HG03108 (cell line): ENCODE data around the gene AMER2.
"Not testable (repeated sequence)": the region's sequence is repeated elsewhere in the genome, so short reads cannot be mapped to it uniquely, and the experiment has no call there.

ENCODE experiments used
- ATAC-seq: cut with Tn5 transposase; IDR thresholded peaks from one replicate; pipeline ENCODE4 v1.9.1; 2021; ENCODE audit warnings: moderate library complexity; ENCODE audit not compliant: unreplicated experiment

The AMER2 gene

DNA sequence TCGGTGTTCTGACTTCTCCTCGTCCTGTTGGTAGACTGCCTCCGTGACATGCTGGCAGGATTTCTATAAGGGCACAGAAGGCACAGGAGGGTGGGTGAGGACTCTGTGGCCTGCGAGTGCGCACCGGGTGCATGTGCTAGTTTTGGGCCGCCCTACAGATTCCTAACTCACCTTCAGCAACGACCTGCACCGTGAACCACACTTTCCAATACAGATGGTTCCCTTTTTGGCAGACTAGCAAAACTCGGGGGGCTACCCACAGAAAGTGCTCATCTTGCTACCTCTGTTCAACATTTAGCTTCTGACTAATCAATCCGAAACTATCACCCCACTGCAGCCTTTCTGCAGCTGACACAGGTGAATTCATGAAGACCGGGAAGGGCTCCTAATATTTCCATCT is 14.1 kb upstream of the AMER2 start:
- ATAC-seq = no peak

DNA sequence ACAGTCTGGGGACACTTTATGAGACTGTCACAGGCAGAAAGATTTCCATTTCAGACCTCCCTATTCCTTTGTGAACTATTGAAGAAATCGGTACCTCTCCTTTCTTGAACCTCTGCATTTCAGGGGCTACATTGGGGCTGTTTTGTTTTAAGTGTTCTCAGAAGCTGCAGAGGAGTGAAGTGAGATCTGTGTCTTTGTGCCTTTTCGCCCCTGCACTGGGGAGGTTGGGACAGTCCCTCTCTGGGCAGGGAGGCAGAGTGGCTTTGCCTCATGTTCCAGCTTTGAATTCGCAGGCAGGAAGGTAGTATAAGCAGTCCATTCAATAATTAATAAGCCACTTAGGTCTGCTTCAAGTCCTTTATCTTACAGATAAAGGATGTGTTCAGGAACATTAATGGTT is 9.5 kb upstream of the AMER2 start:
- ATAC-seq = peak; percentile 14

DNA sequence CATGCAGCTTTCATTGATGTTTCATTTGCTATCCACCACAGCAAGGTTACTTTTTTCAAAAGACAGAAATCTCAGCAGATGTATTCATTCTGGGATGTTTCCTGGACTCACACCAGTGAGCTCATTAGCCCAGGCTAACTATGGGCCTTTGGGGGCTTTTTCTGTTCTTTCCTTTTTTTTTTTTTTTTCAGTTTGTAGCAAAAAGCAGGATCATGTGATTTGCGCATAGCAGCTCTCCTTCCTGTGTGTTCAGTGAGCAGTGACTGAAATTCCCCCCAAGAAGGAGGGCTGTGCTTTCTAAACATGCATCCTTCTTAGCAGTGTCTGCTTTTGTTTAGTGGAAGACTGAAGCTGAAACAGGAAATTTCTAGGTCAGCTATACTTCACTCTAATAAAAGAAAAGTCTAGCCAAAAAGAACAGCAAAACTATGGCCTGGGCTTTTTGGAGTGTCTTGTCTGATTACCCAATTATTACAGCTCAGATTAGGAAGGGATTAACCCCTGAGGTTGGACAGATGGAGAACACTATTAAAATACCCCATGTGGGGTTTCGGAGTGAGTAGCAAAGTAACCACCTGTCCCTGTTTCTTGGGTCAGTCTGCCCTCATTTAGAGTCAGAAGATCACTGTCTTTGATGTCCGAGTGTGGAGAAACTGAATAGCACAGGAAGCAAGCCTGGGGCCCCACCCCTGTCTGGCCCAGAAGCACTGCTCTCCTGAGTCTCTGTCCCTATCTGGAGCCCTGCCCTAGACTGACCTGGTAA is 8.9 kb upstream of the AMER2 start:
- peak; percentile 66 for ATAC-seq

DNA sequence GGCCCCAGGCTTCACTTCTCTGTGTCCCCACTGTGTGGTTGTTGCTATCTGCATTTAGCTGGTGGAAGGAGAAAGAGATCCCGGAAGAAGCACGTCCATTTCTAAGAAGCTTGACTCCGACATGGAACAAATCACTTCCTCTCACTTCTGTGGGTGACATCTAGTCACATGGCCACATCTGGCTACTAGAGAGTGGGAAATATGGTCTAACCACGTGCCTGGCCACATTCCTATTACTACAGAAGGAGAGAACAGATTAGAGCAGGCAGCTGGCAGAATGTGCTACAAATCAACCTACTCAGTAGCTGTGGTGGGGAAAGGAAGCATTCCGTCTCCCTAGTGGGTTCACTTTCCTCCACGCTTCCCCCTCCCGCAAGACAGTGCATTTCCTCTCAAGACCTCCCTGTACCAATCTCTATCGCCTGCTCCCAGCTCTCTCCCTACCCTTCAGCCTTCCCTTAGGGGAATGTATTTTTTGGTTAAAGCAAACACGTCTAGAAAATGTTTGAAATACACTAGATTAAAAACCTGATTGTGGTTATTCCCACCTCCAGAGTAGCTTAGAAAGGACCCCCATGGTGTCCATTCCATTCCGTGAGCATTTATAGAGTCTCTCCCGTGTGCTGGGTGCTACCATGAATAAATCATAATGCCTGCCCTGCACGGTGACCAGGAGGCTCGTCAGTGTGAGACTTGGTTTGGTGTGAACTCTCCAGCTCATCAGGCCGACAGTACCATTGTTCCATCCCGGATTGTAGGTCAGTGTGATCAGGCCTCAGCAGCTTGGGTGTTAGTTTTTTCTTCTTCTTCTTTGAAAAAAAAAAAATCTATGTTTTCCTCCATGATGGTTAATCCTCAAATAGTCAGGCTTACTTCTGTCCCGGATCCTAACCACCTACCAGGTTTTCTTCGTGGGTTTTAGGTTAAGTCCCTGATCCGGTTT is 8.0 kb upstream of the AMER2 start:
- peak; percentile 4 for ATAC-seq

DNA sequence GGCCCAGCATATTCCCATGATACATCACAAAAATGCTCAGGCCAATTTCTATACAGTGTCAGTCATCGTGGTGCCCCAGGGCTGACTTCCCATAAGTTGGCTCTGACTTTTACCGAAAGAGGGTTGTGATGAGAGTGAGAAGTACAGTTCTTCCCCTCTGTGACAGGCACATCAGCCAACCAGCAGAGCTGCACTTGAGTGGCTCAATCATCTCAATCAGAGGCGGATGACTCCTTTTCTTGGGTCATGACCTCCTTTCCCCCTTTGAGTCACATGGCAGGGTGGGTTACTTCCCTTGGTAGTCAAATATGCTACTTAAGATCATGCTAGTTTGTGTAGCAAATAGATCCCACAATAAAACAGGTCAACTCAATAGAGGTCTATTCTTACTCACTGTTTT is 6.9 kb upstream of the AMER2 start:
- no peak for ATAC-seq

DNA sequence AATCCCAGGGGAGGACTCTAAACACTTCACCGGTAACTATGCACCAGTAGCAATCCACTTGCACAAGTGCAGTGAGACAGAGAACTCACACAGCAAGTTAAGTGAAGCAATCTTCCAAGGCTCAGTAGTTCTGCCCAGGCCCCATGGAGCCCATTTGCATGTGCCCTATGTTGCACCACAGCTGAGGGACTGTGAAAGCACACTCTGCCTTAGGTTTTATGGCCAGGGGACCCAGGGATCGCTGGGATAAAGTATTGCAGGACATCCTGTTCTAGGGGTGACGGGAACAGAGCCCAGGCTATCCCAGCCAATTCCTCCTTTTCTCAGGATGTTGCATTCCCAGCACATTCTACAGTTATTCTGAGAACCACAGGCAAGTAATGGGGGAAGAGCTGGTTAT is 6.0 kb upstream of the AMER2 start:
- no peak for ATAC-seq

DNA sequence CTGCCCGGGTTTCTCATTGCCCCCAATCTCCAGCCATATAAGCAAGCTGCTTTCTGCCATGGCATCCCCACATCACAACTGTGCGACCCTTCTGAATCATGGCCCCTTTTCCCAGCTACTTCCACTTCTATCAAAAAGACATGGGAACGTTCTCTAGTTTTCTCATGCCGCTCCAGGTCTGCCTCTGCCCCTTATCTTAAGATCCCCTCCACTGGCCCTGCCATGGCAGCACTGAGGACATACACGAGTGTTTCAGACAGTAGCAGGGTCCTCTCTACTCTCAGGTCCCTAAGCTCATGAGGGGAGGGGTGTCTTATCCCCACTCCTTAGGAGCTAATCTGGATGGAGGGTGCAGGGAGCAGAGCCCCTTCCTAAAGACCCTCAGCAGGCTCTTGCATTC is 5.5 kb upstream of the AMER2 start:
- no peak for ATAC-seq

DNA sequence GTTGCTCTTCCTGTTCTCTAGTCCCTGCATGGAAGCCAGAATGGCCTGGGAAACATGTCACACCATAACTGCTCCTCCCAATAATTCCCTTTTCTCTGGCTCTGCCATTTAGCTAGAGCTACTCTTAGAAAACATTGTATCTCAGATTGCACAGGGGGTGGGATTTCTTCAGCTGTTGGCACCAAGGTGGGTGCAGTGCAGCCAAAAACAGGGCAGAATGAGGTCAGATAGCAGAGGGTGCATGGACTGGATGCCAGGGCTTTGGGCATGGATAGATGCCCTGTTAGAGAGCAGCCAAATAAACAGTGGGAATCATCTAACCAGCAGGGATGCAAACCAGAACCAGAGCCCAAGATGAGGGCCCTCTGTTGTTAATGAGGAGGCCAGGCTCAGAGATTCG is 4.9 kb upstream of the AMER2 start:
- ATAC-seq = no peak

DNA sequence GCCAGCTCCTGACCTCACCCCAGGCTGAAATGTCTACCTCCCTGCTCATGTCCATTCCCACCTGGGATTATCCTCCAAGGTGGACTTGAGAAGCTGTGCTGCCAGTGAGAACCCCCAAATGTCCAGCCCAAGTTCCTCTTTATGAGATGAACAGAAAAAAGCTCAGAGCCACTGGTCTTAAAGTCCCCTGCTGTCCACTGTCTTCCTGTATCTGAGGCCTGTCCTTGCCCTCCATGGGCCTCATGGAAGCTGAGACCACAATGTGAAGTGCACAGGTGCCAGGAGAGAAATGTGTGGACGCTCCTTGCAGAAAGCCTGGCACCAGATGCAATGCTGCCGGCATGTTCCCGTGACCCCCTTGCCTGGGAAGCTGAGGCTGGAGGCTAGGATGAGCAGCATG is 3.3 kb upstream of the AMER2 start:
- ATAC-seq = no peak

DNA sequence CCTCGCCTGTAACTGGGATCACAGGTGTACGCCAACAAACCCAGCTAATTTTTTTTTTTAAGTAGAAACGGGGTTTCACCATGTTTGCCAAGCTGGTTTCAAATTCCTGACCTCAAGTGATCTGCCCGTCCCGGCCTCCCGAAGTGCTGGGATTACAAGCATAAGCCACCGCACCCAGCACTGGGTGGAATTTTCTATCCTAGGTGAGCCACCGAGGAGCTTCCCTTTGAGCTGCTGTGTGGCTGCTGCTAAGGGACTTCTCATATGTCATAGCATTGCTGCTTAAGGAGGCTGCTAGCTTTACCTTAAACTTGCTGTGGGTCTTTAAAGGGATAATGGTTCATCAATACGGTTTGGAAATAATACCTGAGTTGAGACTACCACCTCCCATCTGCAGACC is 2.9 kb upstream of the AMER2 start:
- ATAC-seq = no peak

DNA sequence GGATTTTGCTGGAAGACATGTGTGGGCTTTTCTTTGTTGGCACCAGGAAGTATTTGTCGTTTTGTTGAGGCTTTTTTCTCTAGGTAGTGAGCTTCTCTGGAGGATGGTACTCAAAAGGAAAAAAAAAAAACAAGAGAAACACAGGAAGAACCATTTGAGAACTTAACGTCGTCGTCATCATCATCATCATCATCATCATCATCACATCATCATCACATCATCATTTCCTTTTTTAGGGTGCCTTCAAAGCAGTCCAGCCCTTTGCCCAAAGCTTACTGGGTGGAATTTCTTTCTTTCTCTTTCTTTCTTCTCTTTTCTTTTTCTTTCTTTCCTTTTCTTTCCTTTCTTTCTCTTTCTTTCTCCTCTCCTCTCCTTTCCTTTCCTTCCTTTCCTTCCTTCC is 2.2 kb upstream of the AMER2 start:
- no peak for ATAC-seq

DNA sequence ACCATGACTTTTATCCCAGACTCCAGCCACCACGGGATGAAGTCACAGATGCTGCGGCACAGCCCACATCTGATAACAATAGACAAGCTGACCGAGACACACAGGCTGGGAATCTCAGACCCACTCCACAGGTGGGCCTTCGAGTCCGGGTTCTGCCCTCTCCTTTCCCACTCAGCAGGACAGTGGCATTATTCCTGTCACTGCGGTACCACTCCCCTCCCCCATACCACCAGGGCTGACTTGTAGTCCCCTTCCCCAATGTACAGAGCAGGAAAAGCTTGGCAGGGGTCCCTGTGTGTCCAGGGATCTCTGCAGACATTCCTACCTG is 179 bp upstream of the AMER2 start:
- ATAC-seq = no peak

DNA sequence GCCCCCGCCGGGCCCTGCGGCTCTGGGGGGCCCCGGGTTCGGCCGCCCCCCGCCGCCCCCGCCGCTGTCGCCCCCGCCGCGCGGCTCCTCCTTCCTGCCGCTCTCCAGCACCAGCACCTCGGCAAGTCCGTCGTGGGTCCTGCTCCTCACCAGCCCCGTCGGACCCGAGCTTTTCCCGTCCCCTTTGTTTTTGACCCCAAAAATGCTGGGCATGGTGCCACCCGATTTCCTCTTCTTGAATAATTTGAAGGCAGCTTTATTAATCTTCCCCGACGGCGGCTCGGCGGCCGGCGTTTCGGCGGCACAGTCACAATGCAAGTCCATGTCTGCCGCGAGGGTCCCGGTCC is 945 bp downstream of the AMER2 start:
- no peak for ATAC-seq

DNA sequence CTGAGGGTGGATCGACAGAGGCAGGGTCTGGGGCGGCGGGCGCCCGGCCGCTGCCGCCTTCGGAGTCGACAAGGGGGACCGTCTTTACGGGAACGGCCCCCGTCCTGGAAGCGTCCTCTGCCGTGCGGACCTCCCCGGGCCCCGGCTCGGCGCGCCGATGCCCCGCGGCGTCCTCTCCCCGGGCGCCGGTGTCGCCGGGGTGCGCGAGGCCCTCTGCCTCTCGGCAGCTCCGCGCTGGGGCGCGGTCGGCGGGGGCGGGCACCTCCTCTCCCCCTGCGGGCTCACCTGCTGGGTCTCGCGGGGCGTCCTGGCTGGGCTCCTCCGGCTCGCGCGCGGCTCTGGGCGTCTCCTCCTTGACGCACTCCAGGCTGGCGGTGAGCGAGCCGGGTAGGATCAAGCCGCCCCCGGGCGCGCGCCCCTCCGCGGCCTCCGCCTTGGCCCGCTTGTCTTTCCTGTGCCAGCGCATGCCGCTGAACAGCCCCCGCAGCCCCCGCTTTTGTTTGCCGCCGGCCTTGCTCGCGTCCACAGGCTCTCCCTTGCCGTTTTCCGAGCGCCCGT is 1.5 kb downstream of the AMER2 start:
- no peak for ATAC-seq

DNA sequence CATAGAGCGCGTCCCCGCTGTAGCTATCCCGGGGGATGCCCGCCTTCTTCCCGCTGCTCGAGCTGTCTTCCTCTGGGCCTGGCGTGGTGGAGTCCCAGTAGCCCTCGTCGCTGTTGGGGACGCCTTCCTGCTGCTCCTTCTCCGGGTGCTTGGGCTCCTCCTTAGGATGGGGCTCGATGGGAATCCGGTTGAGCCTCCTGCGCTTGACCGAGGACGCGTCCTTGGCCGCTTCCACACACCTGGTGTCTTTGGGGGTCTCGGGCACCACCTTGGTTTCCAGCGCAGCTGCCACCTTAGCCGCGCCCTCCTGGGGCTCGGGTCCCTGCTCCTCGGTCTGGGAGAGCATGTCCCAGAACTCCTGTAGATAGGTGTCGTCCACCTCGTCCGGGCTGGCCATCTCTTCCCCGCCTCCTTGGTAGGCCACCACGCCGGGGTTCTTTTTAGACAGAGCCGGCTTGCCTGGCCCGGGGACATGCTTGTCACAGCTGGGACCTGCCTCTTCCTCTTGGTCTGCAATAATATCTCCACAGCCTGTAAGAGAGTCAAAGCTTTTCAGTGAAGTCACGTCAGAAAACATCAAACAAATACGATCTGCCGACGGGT is 2.0 kb downstream of the AMER2 start:
- ATAC-seq = no peak

DNA sequence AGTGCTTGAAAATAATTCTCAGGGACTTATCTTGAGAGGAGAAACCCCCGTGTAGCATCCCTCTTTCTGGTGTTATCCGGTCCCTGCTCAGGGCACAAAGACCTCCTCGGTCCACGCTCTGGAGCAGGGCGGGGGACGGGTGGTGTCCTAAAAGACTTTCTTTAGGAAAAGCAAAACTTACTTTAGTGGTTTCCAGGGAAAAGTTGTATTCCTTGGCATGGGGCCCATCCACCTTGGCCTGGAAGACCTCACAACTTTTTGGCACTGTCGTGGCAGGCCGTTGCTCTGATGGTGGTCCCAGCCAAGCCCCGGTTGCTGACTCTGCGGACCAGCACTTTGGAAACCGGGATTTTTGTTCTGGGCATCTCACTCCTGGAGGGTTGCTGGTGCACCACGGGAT is 2.7 kb downstream of the AMER2 start:
- no peak for ATAC-seq

DNA sequence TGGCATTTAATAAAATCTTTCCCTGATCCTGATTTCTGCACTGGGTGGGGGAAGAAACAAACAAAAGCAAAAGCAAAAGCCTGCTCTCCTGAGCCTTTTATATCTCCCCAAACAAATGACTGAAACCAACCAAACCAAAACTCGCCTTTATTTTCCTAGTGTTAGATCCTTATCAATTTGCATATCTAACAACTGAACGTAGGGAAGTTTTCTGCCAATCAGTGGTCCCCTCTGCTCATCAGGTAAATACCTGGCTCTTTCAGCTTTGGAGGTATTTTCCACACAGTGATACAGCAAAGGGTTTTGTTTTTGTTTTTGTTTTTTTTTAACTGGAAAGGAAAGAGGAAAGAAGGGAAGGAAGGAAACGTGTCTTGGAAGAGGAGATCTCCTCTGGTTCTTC is 3.3 kb downstream of the AMER2 start:
- no peak for ATAC-seq

DNA sequence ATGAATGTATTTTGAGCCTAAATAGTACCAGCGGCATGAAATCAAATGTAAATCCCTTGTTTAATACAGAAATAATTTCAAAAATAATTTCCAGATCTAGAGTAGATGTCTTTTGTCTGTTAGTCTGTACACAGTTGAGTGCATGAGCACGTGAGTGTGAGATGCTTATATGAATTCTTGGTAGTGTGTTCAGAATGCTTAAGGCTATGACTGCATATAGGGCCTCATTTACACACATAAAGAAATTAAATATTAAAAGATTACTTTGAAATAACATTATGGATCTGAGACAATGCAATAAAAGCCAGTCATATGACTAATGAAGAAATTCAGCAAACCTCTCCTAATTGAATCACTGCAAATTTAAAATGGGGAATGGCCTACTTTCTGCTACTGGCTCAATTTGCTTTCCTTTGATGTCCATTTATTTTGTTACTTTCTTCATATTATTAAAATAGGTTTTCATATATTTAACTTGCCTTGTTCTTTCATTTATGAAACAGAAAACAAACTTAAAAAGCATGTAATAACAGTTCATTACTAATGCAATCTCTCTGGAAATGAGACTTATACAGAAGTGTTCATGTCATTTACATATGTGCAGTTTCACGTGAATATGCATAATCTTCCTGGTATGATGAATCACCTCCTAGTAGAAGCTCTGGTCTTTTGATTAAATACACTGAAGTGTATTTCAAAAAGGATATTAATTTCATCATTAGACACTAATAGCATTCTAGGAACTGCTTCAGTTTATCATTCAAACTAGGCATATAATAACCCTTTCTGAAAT is 4.5 kb downstream of the AMER2 start:
- no peak for ATAC-seq

DNA sequence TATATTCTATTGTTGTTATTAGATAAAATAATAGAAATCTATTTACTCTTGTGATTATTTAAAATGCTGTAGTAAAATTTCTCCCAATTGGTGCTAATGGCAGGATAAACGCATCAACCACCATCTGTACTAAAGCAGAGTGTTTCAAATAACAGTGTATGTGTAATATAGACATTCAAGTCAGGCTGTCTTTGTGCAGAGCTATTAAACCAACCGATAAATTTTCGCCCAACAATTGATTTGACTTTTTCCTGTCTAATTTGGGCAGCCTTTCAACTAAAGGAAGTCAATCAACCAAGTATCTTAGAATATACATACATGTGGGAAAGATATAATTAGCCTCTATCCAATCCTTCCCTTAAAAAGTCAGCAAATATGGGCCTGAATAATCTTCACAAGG is 5.8 kb downstream of the AMER2 start:
- ATAC-seq = no peak

DNA sequence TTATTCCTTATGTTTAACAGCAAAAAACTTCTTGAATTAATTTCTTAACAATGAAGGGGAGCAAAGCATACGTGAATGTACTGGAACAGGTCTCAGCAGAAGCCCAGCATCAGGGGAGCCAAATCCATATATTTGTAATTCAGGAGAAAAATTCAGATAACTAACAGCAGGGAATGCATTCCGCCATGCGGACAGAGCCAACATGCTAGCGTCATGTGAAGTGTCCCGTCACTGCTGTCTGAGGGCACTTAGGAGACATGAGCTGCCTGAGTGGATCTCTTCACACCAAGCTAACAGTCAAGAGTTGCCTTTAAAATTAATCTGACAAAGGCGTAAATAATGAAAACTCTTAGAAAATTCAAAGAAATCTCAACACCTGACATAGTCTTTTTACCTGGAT is 6.4 kb downstream of the AMER2 start:
- ATAC-seq = no peak

DNA sequence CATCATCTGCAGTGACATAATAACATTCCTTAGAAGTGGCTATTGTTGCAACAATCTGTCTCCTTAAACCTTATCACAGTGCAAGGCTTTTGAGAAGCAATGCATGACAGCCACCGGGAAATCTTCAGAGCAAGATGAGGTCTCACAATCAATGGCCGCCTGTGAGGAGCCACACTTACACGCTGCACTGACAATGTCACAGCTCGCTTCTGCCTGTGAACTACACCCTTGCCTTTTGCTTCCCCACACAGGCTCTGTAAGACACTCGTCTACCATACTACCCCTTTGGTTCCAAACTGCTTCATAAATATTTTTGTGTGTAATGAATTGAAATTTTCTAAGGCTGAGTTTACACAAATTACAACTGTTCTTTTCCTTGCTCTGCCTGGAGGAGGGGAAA is 6.9 kb downstream of the AMER2 start:
- ATAC-seq = not testable (repeated sequence)
